Measurements from ENCODE around the gene NINJ1. TPM values are rescaled to one million over a fixed set of nuclear protein-coding genes. Genes with fewer than 3 reads are reported as not detected.

Gene NINJ1
- total RNA-seq, 1 donor from 2014 or later, result 53.5 TPM

DNA sequence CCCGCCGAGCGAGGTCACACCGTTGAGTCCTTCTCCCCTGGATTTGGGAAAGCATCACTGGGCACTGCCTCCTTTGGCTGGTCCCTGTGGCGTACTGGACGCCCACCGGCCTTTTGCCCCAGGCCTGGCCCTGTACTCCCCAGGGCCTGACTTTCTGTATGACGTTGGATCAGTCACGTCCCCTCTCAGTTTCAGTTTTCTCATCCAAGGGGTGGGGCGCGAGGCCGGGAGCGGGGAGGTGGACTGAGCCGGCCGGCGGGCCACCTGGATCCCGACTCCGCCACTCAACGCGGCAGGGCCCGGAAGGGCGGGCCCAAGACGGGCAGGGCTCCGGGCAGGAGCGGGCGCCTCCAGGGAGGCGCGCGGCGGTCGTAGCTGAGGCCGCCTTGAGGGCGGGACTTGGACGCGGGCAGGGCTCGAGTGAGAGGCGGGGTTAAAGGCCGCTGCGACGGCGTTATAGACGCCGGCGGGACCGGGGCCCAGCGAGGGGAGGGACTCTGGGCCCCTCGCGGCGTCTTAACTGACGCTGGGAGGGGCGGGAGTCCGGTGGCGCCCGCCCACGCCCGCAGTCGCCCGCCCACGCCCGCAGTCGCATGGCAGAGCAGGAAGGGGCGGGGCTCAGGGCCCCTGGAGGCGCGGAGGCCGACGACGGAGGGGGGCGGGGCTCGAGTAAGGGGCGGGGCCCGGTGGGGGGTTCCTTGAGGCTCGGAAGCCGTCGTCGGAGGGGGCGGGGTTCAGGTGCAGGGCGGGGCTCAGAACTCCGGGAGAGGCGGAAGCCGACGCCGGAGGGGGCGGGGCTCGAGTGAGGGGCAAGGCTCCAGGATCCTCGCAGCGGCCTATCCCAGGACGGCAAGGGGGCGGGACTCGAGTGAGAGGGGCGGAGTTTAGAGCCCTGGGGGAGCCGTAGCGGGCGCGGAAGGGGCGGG lies 38.6 kb downstream of the NINJ1 start:
- peak; percentile 100 for DNase-seq (ENCODE audit: low spot score)
- intact Hi-C loops (cut with DNase I), result no loop called here
- peak; percentile 93 for ATAC-seq

GRCh38 chr9:93094658-93095204 lies 39.3 kb downstream of the NINJ1 start:
- DNase-seq (ENCODE audit: low spot score) (peak; percentile 83), ATAC-seq (no peak)
- intact Hi-C loops (cut with DNase I), result no loop called here

DNA sequence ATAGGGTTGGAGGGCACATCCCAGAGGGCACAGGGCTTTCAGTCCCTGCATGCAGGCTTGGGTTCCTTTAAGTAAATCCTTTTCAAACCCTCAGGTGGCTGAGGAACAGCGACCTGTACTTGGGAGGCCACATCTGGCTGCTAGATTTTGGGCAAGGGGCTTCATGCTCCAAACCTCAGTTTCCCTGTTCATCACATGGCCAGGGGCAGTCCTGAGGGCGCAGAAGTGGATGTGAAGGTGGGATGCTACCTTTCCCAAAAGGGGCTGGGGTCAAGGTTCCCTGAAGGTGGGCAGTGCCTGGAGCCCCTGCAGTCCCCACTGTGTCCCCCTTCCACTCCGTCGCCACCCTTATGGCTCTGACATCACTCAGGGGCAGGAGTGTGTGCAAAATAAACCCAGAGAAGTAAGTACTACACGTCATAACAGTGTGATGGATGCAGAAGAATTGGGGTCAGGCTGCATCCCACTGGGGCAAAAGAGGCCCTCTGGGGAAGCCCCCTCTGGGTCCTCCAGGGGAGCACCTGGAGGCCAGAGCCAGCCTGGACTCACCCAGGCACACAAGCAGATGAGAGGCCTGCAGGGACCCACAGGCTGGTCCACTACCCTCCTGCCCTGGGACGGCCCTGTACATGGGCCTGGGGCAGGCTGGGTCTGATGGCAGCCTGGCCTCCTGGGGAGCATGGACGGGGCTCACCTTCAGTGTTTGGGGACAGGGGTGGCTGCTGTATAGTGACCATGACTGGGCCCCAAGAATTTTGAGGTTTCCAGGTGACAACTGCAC lies 40.0 kb downstream of the NINJ1 start:
- ATAC-seq, result no peak
- intact Hi-C loops (cut with DNase I), result no loop called here
- DNase-seq (ENCODE audit: low spot score), result peak; percentile 63

DNA sequence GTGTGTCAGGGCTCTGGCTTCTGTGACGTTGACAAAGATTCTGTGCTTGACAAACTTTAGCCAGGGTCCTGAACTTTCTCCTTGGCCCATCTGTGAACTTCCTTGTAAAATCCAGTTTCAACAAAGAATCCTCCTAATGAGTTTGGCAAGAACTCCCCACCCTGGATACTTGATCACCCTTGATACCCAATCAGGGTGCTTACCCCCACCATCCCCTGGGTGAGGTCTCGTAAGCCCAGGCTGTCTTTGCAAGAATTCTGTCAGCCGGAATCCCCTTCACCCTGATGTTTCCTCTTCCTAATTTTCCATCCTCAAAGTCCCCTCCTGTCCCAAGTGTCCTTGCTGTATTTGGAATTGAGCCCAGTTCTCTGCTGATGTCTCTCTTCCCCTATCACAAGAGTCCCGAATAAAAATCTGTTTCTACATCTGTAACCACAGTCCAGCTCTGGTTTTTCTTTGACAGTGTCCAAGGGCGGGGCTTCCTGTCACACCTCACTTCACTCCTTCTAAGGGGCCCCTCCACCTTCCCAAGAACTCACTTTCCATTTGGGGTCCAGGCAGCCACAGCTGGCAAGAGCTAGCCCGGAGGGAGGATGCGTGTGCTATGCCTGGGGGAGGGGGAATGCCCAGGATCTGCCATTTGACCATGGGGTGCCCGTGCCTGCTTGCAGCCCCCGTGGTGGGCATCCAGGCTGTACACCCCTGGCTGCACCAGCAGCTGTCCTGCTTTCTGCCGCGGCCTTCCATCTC lies 40.7 kb downstream of the NINJ1 start:
- DNase-seq (ENCODE audit: low spot score), result peak; percentile 64
- intact Hi-C loops (cut with DNase I), result no loop called here
- ATAC-seq, result no peak

- DNase-seq (ENCODE audit: low spot score) (peak; percentile 58), ATAC-seq (no peak)
- intact Hi-C loops (cut with DNase I), result no loop called here
These were observed 41.6 kb downstream of the NINJ1 start for GRCh38 chr9:93092251-93092991.

GRCh38 chr9:93091453-93092081 lies 42.5 kb downstream of the NINJ1 start:
- DNase-seq (ENCODE audit: low spot score) (peak; percentile 59), ATAC-seq (no peak)
- intact Hi-C loops (cut with DNase I), result no loop called here

DNA sequence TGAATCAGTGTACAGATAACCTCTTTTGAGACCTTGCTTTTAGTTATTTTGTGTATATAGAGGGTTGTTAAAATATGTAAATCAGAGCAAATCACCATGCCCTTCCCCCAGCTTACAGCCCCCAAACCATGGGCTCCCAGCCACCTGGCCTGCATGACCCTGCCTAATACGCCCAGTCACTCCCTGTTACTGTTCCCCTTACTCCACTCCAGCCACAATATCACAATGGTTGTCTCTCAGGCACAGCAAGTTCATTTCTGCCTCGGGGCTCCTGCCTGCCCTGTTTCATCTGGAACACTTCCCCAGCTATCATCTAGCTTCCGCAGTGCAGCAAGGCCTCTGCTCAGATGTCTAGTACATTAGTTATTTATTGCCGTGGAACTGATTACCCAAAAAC lies 43.0 kb downstream of the NINJ1 start:
- DNase-seq (ENCODE audit: low spot score), result peak; percentile 23
- intact Hi-C loops (cut with DNase I), result no loop called here
- ATAC-seq, result no peak

GRCh38 chr9:93090091-93090655 lies 43.9 kb downstream of the NINJ1 start:
- DNase-seq (ENCODE audit: low spot score) (peak; percentile 15), ATAC-seq (no peak)
- intact Hi-C loops (cut with DNase I), result no loop called here

DNA sequence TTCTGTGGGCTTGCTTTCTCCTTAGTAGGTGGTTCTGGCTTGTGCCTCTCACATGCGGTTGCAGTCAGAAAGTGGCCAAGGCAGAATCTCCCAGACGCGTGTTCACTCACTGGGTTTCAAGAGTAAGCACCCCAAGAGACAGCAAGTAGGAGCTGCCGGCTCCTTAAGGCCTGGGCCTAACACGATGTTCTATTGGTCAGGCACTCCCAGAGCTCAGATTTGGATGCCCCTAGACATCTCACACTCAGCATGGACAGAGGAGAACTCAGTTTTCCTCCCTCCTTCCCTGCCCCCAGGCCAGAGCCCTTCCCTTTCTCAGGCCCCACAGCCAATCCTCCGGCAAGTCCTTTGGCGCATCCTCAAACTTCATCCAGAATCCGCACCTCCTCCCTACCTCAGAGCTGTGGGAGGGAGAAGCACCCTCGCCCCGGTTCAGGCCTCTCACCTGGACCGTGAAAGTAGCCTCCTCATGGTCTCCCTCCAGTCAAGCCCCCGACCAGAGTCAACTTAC lies 44.5 kb downstream of the NINJ1 start:
- ATAC-seq (no peak), DNase-seq (ENCODE audit: low spot score) (peak; percentile 26)
- intact Hi-C loops (cut with DNase I), result no loop called here

GRCh38 chr9:93089024-93089423 lies 45.0 kb downstream of the NINJ1 start:
- no peak for DNase-seq (ENCODE audit: low spot score)

DNA sequence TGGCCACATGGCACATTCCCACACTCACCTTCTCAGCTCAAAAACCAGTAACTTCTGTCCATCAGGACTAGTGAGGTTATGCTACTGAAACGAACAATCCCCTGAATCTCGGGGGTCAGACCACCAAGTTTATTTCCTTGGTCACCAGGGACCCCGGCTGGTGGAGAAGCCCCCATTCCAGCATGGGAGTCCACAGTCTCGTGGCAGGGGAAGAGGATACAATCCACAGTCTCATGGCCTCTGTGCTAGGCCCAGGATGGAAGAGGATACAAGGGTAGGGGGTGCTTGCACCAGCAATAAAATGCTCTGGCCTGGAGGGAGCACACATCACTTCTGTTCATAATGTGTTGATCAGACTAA lies 45.4 kb downstream of the NINJ1 start:
- intact Hi-C loops (cut with DNase I), result no loop called here
- ATAC-seq (no peak), DNase-seq (ENCODE audit: low spot score) (peak; percentile 35)

More at GRCh38 chr9:93089024-93089423, 45.0 kb downstream of the NINJ1 start:
- no peak for ATAC-seq
- intact Hi-C loops (cut with DNase I), result no loop called here

DNA sequence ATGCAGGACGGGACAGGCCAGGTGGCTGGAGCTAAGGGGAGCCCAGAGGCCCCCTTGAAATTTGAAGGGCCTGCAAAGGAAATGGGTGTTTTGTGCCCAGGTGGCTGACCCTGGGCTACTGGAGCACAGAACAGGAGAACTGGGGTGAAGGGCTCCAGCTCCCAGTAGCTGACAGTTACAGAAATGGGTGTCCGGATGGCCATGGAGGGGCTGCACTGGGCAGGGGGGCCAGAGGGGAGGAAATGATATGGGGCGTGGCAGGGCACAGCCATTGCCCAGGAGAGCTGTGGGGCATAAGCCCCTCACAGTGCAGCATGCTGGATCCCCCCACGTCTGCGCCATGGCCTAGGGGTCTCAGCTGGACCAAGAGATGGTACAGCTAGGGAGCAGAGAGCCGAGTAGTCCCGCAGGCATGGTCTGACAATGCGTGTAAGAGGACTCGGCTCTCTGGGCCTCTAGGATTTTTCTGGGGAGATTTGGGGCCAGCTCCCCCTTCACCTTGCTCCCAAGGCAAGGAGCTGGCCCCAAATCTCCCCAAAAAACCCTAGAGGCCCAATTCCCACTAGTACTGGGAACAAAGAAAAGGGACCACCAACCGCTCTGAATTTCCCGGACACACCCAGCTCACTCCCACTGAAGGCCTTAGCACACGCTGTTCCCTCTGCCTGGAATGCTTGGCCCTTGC lies 45.9 kb downstream of the NINJ1 start:
- DNase-seq (ENCODE audit: low spot score) (peak; percentile 39), ATAC-seq (no peak)
- intact Hi-C loops (cut with DNase I), result no loop called here

- no peak for ATAC-seq
- DNase-seq (ENCODE audit: low spot score), result peak; percentile 14
- intact Hi-C loops (cut with DNase I), result no loop called here
These were observed 47.4 kb downstream of the NINJ1 start for GRCh38 chr9:93086447-93087224.

- intact Hi-C loops (cut with DNase I), result no loop called here
- ATAC-seq (no peak), DNase-seq (ENCODE audit: low spot score) (peak; percentile 31)
These were observed 48.4 kb downstream of the NINJ1 start for GRCh38 chr9:93085676-93086075.

GRCh38 chr9:93084471-93084881 lies 49.6 kb downstream of the NINJ1 start:
- intact Hi-C loops (cut with DNase I), result no loop called here
- ATAC-seq (no peak), DNase-seq (ENCODE audit: low spot score) (peak; percentile 33)
